Globus pallidus (tissue), 1 donor: ENCODE measurements around the gene TMOD4.

Source experiments
- DNase-seq: peaks from one replicate; pipeline ENCODE4 v3.0.0-alpha.2; 2015; ENCODE audit warnings: low spot score

TMOD4 gene

DNA sequence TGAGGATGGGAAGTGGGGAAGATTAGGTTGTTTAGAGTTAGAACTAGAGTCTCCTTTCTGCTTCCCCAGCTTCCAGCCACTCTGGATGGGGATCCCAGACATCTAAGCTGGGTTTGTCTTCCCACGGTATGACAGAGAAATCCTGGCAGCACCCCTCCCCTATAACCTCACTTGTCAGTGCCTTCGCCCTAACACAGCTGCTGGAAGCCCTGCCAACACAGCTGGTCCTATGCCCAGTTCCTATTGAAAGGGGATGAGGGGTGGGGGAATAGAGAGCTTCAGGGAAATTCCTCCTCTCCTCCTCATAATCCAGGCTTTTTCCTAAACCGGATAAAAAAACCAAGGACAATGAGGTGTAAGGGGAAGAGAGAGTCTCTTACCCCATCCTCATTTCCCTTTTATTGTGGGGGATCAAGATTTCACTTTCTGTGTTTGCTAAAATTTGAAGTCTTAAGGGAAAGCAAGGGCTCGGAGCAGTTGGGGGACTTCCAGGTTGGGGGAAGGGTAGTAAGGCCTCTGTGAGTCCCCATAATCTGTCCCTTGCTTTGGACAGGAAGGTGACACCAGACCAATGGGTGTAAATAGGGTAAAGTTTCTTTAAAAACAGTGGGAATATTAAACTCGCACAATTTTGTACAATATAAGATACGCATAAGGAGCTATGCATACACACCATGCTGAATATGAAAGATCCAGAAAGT lies 590 bp downstream of the TMOD4 start:
- DNase-seq: peak; percentile 91

- no peak for DNase-seq
Measured at GRCh38 chr1:151171190-151171589, 4.6 kb downstream of the TMOD4 start.

GRCh38 chr1:151167116-151167515 lies 8.7 kb downstream of the TMOD4 start:
- DNase-seq: no peak

DNA sequence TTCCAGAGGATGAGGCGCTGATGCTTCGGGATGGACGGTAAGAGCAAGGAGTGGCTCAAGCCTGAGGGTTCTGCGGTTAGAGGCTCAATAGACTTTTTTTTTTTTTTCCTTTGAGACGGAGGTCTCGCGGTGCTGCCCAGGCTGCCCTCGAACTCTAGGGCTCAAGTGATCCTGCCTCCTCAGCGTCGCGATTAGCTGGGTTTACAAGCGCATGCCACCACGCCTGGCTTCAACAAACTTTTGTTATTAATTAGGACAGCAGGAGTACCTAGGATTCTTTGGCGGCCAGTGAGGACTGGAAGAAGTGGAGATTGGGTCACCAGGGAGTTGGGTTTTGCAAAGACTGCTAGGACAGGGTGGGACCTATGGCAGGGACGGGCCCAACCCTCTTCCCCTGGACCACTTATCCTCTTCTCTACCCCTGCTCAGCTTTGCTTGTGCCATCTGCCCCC lies 9.2 kb downstream of the TMOD4 start:
- no peak for DNase-seq

DNA sequence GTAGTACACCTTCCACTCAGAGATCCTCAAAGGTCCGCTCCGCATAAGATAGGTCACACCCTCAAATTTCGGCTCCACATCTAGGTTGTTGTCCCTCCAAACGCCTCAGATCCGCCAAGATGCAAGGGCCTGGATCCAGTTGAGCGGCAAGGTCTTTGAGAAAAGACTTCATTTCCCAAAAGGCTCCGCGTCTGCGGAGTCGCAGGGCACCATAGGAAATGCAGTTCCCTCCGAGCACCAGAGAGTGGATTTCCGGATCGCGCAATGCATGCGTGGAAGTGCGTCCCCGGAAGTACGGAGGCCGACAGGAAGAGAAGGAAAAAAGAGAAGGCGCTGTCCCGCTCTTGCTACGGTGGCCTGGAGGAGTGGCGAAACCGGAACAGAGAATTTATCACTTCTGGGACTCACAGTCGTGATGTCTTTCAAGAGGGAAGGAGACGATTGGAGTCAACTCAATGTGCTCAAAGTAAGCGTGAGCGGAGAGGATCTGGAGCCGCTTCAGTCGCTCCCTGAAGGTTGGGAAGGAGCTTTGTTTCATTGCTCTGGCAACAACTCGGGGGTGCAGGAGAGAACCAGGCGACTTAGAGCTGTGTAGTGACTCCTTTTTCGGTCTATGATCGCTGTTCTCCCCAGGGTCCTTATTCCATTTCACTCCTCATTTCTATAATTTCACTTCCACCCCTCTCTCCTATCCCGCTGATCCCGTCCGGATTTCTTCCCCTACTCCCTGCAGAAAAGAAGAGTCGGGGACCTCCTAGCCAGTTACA lies 9.9 kb downstream of the TMOD4 start, which contains the start of the genes LYSMD1 and SCNM1:
Gene LYSMD1, minus strand, starts transcription at position 165 of the 767 bp plus-strand sequence. CDS start 644 bp downstream, outside the sequence.
Gene SCNM1, plus strand, starts transcription at position 407 of the 767 bp plus-strand sequence. Its CDS starts 9 bp downstream, at position 416.
- peak; percentile 98 for DNase-seq

- peak; percentile 60 for DNase-seq
Measured at GRCh38 chr1:151165281-151165737, 10.5 kb downstream of the TMOD4 start.

DNA sequence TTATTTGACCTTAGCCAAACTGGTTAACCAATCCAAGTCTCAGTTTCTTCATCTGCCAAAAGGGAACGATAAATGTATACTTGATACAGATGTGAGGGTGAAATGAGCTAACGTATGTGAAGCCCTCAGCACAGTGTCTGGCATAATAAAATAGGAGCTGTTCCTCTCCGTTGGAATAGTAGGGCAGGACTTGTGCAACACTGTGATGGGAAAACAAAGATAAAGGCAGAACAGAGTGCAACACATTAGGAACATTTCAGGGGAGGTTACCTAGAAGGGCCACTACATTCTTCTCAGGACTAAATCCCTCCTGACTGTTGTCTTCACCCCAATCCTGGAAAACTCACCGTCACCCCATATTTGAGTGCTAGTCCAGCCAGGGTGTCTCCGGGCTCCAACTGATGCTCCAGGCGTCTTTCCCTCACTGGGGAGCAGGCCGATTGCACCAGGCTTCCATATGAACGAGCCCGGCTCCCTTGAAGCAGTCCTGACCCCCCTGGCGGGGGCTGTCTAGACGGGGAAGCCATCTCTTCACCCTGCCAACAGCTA lies 11.0 kb downstream of the TMOD4 start:
- no peak for DNase-seq

- no peak for DNase-seq
Measured at GRCh38 chr1:151159373-151159772, 16.4 kb downstream of the TMOD4 start.

DNA sequence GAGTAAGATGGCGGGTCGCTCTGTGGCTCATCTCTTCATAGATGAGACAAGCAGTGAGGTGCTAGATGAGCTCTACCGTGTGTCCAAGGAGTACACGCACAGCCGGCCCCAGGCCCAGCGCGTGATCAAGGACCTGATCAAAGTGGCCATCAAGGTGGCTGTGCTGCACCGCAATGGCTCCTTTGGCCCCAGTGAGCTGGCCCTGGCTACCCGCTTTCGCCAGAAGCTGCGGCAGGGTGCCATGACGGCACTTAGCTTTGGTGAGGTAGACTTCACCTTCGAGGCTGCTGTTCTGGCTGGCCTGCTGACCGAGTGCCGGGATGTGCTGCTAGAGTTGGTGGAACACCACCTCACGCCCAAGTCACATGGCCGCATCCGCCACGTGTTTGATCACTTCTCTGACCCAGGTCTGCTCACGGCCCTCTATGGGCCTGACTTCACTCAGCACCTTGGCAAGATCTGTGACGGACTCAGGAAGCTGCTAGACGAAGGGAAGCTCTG lies 17.0 kb downstream of the TMOD4 start:
- DNase-seq: no peak

DNA sequence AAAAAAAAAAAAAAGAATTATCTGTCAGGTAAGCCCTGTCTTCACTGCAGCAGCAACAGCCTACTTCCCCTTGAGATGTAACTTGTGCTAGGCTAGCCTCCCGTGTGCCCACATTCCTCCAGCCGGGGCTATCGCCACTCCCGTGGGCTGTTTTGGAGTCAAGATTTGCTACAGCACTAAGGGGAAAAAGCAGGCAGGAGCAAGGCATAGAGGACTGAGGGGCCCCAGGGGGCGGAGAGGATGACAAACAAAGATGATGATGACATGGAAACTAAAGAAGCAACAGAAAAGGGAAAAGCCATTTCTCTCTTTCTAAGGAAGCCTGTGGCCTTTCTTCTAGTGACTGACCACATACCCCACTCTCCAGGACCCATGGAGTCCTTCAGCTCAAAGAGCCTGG lies 17.5 kb downstream of the TMOD4 start:
- DNase-seq: no peak

DNA sequence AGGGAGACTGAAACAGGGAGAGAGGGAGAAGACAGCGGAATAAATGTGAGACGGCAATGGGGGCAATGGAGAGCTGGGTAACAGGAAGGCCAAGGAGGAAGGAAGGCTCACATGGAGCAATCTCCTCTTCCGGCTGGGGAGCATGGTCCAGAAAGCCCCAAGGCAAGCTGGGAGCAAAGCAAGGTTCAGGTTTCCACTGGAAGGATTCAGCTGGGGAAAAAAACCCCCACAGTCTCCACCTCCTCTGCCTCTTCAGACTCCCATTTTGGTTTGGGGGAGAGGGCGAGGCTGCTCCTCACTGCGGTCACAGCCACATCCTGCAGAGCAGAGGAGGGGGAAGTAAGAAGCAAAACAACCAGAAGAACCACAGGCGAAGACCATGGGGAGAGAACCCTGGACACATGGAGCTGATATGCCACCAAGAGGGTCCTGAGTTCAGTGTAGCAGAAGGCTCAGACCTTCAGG lies 18.7 kb downstream of the TMOD4 start:
- DNase-seq: no peak

DNA sequence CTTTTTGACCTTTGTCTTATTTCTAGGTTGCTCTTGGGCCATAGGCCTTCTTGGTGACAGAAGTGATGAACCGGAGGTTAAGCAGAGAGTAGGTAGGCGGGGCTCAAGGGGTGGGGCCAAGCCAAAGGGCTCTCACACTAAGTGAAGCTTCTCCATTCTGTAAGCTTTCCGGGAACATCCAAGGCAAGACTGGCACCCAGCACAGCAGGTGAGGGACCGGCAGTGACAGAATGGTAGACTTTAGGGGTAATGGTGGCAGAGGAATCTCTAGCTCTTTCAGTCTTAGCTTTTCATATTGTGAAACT lies 19.3 kb downstream of the TMOD4 start, which contains the start of gene TNFAIP8L2:
Gene TNFAIP8L2, plus strand, starts transcription at position 135 of the 305 bp plus-strand sequence. CDS start 2,049 bp downstream, outside the sequence.
- peak; percentile 49 for DNase-seq

- no peak for DNase-seq
Measured at GRCh38 chr1:151147665-151148064, 28.1 kb downstream of the TMOD4 start.

- no peak for DNase-seq
Measured at GRCh38 chr1:151147132-151147503, 28.7 kb downstream of the TMOD4 start.

- peak; percentile 95 for DNase-seq
Measured at GRCh38 chr1:151146412-151147131, 29.2 kb downstream of the TMOD4 start, which contains the start of gene SEMA6C. Gene SEMA6C, minus strand, starts transcription at chr1:151146631. Its CDS starts 4,010 bp downstream, at chr1:151142621.

GRCh38 chr1:151146072-151146411 lies 29.7 kb downstream of the TMOD4 start:
- DNase-seq: no peak

GRCh38 chr1:151145304-151146071 lies 30.3 kb downstream of the TMOD4 start:
- no peak for DNase-seq

DNA sequence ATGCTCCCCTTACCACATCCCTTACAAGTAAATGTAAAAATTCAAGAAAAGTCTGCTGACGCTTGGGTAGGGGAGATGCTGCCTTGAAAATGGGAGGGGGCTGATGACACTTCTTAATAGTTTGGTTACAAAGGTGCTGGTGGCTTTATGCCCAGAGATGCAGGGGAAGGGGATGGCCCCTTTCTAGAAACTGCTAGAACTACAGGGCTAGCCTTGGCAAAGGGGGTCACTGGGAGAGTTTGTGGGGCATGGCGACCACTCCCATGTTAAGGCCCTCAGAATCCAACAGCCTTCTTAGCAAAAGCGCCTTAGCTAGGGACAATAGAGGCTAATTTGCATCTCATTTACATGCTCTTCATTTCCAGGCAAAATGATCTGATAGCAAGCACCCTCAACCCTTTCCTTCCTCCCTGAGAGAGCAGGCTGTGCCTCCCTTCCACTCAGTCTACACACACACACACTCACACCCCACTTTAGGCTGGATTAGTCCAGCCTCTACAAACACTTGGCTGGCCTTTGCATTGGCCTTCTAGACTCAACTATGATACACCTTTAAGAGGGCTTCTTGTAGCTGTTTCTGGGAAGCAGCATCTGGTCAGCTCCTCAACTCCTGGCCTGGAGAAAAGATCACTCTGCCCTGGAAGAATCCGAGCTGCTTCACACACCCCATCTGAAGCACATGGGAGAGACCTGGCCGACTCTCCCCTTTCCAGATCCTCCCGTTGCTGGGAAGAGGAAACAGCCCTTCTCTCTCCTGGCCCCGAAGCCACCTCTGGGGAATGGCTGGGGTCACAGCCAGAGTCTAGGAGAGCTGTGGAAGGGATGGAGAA lies 31.1 kb downstream of the TMOD4 start:
- no peak for DNase-seq

GRCh38 chr1:151143986-151144385 lies 31.8 kb downstream of the TMOD4 start:
- DNase-seq: no peak

GRCh38 chr1:151143057-151143435 lies 32.7 kb downstream of the TMOD4 start:
- DNase-seq: no peak
